ENCODE measurements around the gene SLC25A19. TPM values are rescaled to one million over a fixed set of nuclear protein-coding genes. Genes with fewer than 3 reads are reported as not detected.

SLC25A19 gene
- total and polyA plus RNA-seq, 2 of the 8 experiments (the other 6 are each of a cell fraction or from before 2014, with no cell fraction given), result 28.6 to 32.6 TPM

DNA sequence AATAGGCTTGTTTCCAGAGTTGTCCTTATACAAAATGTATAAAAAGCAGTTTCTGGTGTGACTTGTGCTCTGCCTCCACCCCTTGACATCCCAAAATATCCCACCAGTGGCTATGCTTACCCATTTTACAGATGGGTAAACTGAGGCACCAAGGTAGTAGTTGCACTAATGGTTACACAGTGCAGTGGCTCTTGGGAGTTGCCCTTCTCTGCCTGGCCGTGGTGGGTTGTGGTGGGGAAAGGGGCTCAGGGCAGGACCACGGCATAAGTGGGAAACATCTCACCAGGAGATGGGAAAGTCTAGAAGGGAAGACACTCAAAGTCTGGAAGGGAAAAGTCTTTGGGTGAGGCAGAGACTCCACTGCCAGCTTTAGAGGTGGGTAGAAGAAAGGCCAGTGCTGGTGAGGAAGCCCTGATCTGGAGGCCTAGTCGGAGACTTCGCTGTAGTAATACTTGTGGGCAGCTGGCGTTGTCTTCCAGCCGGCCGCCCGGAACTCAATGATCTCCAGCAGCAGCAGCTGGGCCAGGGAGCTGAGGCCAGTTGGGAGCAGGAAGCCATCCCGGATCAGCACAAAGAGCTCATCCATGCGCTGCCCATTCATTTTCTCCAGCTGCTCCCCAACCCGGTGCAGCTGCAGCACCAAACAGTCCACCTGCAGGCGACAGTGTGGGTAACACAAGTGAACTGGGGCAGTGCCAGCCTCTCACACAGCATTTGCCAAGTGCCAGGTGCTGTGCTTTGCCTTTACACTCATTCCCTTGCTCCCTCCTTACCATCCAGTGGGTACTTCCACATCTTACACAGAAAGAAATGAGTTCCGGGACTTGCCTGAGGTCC, 22.7 kb downstream of the SLC25A19 start (continued):
- TF ChIP-seq KDM5A (IDR thresholded peaks at IDR 0.05; ENCODE audit: low read length), result no peak
